Measurements from ENCODE around the gene CADM1.
A peak's percentile ranks its signal among the peaks of the same experiment; 100 is the strongest.

Gene CADM1

GRCh38 chr11:115439969-115440540 is 64.2 kb downstream of the CADM1 start:
- DNase-seq, result no peak

DNA sequence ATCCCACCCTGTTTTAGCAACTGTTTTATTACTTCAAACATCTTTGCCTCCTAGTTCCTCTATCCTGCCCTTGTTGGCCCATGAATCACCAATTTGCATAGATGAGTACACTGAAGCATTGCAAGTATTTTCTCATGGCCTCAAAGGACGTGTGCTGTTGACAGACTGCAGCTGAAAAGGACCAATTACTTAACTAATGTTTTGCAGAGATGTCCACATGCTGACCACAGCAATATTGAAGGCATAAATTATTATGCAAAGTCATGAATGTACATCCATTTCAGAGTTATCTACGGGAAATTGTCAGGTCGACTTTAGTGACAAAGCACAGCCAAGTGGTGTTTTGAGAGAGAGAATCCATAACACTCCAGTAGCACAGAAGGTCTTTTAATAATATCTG is 64.8 kb downstream of the CADM1 start:
- DNase-seq, result no peak

DNA sequence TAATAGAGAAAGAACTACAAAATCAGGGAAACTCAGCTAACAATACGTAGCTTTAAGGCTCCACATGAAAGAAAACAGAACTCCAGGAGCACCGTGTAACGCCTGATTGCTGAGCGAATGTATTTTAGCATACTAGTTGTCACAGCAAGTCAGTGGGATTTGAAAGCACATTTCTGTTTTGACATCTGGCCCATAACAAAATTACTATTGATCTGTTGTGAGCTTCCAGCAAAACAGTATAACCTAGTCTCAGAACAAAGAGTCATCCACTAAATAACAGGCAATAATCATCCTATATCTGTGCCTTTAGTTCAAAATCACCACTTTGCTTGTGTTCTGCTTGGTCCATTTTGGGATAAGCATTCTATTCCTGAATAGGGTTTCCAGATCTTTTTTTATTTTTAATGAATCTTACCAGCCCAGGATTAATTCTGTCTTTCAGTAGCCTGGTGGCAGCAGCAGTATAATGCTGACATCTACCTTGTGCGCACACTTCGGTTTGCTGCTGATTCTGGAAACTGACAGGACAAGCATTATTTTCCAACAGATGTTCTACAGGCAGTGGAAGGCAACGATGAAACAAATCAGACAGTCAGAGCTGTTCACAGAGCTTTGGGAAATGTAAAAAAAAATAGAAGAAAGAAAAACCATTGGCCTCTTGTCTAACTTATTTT is 66.2 kb downstream of the CADM1 start:
- no peak for DNase-seq

DNA sequence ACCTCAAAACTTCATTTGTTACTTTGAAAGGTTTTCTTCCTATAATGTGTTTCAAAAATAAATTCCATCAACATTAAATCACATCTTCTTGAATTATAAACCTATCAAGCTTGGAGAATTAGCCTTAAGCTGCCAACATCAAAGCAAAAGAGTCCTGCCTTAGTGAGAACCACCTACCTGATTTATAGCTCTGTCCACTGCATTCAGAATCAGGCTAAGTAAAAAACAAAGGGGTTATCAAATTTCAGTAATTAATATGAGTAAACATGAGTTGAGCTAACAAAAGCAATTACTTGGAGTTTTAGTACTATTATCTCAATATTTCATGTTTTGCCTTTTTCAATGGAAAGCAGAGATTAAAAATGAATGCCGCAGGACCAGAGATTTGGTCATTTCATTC is 73.9 kb downstream of the CADM1 start:
- no peak for DNase-seq

- DNase-seq, result no peak
These were observed 75.9 kb downstream of the CADM1 start for GRCh38 chr11:115428306-115428705.

- no peak for DNase-seq
These were observed 78.4 kb downstream of the CADM1 start for GRCh38 chr11:115425816-115426215.

DNA sequence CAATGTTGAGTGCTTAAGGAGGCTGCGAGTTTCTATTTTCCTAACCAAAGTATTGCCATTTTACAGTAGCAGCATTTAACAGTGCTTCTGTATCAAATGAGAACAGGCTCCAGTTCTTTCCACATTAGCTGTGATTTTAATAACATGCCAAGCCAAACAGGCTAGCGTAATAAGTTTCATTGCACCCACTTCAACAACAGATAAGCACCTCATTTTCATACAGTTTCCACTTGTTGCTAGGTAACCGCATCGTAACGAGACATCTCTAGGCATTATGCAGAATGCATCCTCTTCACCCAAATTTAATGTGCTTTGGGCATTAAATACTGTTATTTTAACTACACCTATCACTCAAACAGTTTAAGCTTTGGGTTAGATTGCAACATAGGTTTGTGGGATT is 79.0 kb downstream of the CADM1 start:
- no peak for DNase-seq

- DNase-seq, result no peak
These were observed 80.3 kb downstream of the CADM1 start for GRCh38 chr11:115423728-115424459.

DNA sequence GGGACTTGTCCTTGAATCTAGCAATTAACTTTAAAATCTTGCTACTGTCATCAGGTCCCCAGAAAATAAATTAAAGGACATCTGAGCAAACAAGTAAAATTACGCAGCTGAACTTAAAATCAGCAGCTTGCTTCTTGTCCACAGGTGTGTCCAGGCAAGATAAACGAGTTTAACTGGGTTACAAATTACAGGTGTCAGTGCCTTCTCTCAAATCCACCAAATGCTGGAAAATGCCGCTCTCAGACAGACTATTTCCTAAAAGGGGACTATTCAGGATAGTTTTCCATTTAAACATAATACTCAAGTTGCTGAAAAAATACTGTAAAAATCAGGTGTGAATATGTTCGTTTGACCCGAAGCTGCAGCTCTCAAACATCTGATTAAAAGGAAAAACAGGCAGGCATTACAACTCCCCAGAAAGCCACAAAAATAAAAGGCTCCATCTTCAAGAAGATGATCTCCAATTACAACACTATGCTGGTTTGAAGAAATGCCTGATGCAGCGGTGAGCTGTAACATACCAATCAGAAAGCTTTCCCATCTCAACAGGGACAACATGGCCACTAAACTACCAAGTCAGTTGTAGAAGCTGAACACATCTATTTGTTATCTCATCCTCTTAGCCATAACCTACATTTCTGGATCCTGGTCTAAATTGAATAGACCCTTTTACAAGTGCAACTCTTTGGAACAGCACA is 82.1 kb downstream of the CADM1 start:
- DNase-seq, result no peak

- no peak for DNase-seq
These were observed 82.7 kb downstream of the CADM1 start for GRCh38 chr11:115421352-115421991.

GRCh38 chr11:115420505-115420904 is 83.7 kb downstream of the CADM1 start:
- no peak for DNase-seq

- DNase-seq, result no peak
These were observed 85.6 kb downstream of the CADM1 start for GRCh38 chr11:115418626-115419025.

DNA sequence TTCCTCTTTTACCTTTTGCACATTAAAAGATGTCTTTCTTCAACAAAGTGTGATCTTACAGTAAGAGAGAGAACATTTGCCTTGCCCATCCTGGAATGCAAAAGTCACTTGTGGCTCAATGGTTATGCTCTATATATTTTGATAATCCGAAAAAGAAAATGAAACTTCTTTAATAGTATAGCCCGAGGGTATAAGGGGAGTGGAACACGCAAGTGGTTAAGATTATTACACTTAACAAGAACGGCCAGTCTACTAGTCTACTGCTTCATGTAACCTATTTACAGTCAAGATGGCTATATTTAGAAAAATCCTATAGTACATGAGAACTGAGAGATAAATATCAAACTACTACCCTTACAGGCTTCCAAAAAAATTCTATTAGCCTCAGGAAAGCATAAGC is 86.1 kb downstream of the CADM1 start:
- peak; percentile 13 for DNase-seq

DNA sequence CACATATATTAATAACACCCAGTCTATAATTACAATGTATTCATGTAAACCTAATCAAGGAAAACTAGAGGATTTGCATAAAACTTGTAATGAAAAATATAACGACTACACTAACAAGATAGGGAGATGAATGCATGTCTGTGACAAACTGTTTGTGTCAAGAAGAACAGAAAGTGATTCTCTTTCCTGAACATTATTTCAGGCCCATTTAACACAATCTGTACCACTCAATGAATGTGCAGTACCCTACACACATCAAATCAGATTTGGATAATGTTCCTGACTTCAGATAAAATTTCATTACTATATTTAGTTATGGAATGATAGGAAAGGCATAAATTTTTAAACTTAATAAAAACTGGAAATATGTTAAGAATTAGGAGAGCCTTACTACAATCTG is 93.1 kb downstream of the CADM1 start:
- no peak for DNase-seq

DNA sequence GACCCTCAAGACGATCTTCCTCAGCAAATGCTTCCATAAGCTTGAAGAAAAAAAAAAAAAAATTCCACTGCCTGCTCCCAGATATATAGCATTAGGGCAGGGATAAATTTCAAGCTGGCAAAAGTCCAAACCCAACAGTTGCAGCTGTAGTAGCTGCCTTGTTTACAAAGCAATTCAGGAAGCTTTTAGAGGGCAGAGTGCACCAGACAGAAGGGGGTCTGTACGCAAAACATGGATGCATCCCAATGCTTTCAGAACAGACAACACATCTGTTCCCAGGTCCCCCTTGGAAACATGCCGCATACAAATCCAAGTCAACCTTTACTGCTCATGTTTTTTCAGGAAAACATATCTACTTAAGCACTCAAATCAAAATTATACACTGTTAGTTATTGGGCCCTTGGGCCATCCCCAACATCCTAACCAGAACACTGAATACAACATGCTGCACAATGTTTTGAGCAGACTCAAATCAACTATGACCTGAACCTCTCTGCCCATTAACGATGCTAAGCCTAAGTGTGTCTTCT is 94.5 kb downstream of the CADM1 start:
- no peak for DNase-seq

DNA sequence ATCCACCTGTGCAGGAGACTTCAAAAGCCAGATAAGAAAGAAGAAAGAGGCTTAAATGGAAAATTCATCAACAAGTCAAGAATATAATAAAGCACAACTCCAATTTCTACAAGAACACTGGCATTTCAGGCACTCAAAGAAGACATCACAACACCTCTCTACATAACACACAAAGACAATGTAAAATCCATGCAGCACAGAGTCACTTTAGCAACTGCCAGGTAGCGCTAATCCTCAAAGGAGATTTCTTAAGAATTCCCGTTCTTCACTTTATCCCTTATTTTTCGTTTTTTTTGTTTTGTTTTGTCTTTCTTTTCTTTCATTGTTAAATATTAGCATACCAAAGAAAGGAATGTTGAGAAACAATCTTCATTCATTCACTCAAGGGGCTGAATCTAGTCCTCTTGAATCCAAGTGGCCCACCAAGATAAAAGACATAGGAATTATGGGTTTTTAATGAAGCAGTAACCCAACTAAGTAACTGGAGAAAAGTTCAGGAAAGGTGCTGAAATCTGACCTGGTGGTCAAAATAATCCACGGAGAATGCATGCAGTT is 95.0 kb downstream of the CADM1 start:
- DNase-seq, result no peak

DNA sequence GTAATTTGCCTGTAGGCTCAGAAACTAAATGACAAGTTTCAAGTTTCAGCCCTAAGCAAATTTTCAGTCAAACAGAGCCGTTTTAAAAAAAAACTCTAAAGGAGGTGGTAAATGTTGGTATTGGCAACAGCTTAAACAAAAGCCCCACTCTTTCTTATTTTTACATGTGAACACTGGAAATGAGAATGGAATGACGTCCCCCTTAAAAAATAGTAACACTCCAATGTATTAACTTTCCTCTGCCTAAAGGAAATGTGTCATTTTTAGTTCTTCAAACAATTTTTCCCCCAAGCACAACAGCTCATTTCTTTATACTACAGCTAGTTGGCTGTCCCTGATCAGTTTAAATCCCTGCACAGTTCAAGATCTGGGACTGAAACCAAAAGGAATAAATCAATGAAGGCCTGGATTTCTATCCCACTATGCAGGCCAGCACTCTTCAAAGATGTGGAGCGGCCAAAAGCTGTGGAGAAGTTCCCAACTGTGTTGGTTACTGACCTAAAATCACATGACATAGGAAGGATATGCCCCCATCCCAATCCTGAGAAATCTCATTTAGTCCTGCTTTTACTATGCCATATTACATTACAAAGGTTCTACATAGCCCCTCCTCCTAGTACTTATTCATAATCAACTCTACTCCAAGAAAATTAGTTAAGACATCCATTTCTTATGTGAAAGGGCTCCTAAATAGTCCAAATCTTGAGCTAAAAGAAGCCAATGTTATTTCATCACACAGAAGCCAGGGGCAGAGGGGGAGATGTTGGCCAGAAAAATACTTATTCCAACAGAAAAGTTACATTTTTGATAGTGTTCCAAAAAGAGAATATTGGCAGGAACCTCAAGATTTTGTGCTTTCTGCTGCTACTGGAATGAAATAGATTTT is 95.9 kb downstream of the CADM1 start:
- DNase-seq, result no peak

DNA sequence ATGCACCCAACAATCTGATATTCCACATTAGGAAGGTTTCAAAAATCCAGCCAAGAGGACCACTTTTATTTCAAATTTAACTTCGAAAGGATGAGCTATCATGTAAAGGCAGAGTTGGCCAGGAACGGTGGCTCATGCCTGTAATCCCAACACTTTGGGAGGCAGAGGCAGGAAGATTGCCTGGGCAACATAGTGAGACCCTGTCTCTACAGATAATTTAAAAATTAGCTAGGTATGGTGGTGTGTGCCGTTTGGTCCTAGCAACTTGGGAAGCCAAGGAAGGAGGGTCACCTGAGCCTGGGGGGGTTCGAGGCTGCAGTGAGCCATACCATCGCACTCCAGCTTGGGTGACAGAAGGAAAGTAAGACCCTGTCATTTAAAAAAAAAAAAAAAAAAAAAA is 96.7 kb downstream of the CADM1 start:
- no peak for DNase-seq

DNA sequence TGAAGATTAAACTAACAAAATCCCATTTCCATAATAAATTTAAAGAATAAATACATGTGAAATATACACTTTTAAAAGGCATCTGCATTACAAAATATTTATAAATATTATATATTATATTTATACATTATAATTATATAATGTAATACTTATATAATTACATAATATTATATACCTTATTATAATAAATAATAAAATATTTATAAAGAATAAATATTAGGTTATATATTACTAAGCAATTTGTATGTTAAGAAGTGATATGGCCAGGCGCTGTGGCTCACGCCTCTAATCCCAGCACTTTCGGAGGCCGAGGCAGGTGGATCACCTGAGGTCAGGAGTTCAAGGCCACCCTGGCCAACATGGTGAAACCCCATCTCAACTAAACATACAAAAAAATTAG is 97.8 kb downstream of the CADM1 start:
- no peak for DNase-seq

DNA sequence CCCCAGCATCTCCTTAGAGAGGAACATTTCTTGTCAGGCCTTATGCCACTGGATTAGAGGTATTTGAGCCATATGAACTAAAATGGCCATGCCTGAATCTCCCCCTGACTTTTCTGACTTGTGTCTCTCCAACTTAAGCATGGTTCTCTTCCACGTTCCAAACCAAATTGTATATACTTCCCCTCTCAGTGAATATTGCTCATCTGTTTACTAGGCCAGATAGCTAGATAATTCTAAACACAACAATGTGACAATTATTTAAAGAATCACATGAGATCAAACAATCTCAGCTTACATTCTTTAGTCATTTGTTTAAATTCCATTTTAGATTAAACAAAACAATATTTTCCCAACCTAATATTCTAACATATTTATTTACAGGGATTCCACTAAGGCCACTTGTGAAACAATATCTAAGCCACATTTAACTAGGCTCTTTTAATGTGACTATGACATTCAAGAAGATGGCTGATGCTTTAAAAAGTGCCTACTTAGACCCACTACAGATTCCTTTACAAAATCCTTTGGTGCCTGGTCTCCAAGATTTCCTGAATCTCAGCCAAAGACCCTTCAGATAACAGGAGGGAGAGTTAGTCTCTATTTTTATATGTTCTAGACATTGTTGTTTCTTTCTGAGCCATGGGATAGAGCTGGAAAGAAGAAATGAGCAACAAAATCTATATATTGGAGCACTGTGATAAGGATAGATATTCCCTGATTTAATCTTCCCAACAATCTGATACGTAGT is 105.7 kb downstream of the CADM1 start:
- no peak for DNase-seq

GRCh38 chr11:115396533-115396932 is 107.7 kb downstream of the CADM1 start:
- no peak for DNase-seq
